B cell (primary cell): ENCODE data around the gene GDF7.

Source experiments
- CTCF ChIP-seq: fragments of 200-600 bp; IDR thresholded peaks from one replicate; pipeline ENCODE4 v1.8.0; 2022; ENCODE audit warnings: antibody characterized with exemption, mild to moderate bottlenecking
- EZH2 ChIP-seq: IDR thresholded peaks from 2 replicates; pipeline ENCODE4 v1.6.1; 2012; ENCODE audit warnings: borderline replicate concordance, low read depth, mild to moderate bottlenecking, moderate library complexity, low read length; ENCODE audit not compliant: insufficient read depth, poor library complexity, severe bottlenecking

GRCh38 chr2:20702563-20702962, 35.6 kb downstream of the GDF7 start:
- no peak for TF ChIP-seq CTCF
- no peak for TF ChIP-seq EZH2
